ENCODE results near the gene FBXL15.

DNA sequence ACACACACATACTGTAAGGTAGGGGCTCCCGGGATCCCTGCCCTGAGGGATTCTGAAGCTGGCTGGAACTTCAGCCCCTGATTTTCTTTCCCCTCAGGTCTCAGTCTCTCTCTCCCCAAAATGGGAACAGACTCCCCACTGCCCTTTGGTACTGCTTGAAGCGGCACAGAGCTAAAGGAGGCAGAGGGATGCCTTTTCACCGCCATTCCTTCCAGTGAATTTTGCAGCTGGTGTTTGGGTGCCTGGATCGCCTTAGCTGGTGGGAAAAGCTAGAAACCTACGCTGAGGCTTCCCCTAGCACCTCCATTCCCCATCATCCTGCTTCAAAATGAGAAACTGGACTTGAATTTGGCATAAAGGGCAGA is 14.5 kb downstream of the FBXL15 start:
- TF ChIP-seq EZH2 (IDR thresholded peaks at IDR 0.05), result no peak
- TF ChIP-seq POLR2AphosphoS5 (IDR thresholded peaks at IDR 0.05; ENCODE audit: borderline replicate concordance, low read depth, low read length), result no peak

All from SK-N-MC (cell line).